Pancreas (tissue), 10 donors: Measurements from ENCODE around the gene MPPED1. TPM values are rescaled to one million over a fixed set of nuclear protein-coding genes. Genes with fewer than 3 reads are reported as not detected.

Experiments
- ATAC-seq, 4 donors: fragments of 200-7000 bp; cut with Tn5 transposase; one replicate each; pipeline versions ENCODE4 v1.8.0 to v1.9.1; 2020; ENCODE audit warnings: mild to moderate bottlenecking in 4 of 4, moderate library complexity in 4 of 4
- DNase-seq, 6 donors: peaks; one replicate each; pipeline ENCODE4 v3.0.0-alpha.2; 2020
- FAIRE-seq: peaks from 2 replicates; lab custom pipeline; 2012; peaks lifted over from hg19 to GRCh38; lab: Jason Lieb, UNC
- H3K27ac ChIP-seq, 4 donors: fragments of 200-600 bp; sonication (generic); 1 replicate in 3 of 4; 2 replicates in 1 of 4; pipeline versions ENCODE4 v1.5.0 to v1.8.0; 2020
- H3K27me3 ChIP-seq, 4 donors: fragments of 200-600 bp; one replicate each; pipeline ENCODE4 v1.8.0; 2021
- H3K36me3 ChIP-seq, 3 donors: fragments of 200-600 bp; sonication (generic) in 1 of 3; one replicate each; pipeline versions ENCODE4 v1.5.0 to v1.8.0; 2020 to 2021
- H3K4me1 ChIP-seq, 3 donors: fragments of 200-600 bp; one replicate each; pipeline ENCODE4 v1.8.0; 2021
- H3K4me3 ChIP-seq, 4 donors: fragments of 200-600 bp; sonication (generic) in 2 of 4; one replicate each; pipeline versions ENCODE4 v1.5.0 to v1.8.0; 2020 to 2021
- H3K9me3 ChIP-seq, 4 donors: fragments of 200-600 bp; one replicate each; pipeline ENCODE4 v1.8.0; 2021
- WGBS, 2 donors: extraction: QIAGEN DNeasy Blood & Tissue Kit; methylation state at CpG; one replicate each; pipeline ENCODE4 v1.1.7; 2013; 5-methylcytosine and 5-hydroxymethylcytosine counted together
- intact Hi-C, 3 donors: fragments of 100-400 bp; cut with DNase I; formaldehyde crosslinking; loops; one replicate each; pipeline versions ENCODE4 v1.11.1 to v1.14.2; 2022
- polyA plus RNA-seq, 2 donors: library from polyadenylated mRNA; stranded (reverse); fragments of 200-250 nt; gene quantifications; one replicate each; pipeline ENCODE4 v1.2.3, GENCODE V29; 2013
- total RNA-seq, 6 donors: library from RNA; stranded (reverse); fragmentation: NEBNext Ultra II Directional in 4 of 6; extraction: Animal tissue kit (Norgen Biotek cat#: 25700) in 4 of 6; gene quantifications; one replicate each; pipeline versions ENCODE4 v1.2.1 to v1.2.4, GENCODE V29; 2021 to 2023
- TF ChIP-seq, protein P1 (sequence below), 4 donors: fragments of 200-600 bp; sonication (generic) in 3 of 4; IDR thresholded peaks; one replicate each; pipeline versions ENCODE4 v1.5.0 to v1.8.0; 2021; ENCODE audit warnings: antibody characterized with exemption in 4 of 4
- donor health status: healthy with polysubstance abuse.
- donor health status: DM: no; HTN: no; CAD: no; lungs with moderate emphysema.
- donor health status: DM: no; HTN: no; CAD: no.
- donor health status: control.
- donor health status: control.
- donor health status: Bipolar disorder and iron deficiency.
- donor health status: DM: yes; HTN: yes; CAD: no.
- donor health status: DM: no; HTN: no; CAD: no.
- donor health status: DM: no; HTN: no; CAD: no.
- donor health status: DM: yes; HTN: yes; CAD: no.

Gene MPPED1
- total and polyA plus RNA-seq, 8 donors = 0.05 TPM; not detected in 7

DNA sequence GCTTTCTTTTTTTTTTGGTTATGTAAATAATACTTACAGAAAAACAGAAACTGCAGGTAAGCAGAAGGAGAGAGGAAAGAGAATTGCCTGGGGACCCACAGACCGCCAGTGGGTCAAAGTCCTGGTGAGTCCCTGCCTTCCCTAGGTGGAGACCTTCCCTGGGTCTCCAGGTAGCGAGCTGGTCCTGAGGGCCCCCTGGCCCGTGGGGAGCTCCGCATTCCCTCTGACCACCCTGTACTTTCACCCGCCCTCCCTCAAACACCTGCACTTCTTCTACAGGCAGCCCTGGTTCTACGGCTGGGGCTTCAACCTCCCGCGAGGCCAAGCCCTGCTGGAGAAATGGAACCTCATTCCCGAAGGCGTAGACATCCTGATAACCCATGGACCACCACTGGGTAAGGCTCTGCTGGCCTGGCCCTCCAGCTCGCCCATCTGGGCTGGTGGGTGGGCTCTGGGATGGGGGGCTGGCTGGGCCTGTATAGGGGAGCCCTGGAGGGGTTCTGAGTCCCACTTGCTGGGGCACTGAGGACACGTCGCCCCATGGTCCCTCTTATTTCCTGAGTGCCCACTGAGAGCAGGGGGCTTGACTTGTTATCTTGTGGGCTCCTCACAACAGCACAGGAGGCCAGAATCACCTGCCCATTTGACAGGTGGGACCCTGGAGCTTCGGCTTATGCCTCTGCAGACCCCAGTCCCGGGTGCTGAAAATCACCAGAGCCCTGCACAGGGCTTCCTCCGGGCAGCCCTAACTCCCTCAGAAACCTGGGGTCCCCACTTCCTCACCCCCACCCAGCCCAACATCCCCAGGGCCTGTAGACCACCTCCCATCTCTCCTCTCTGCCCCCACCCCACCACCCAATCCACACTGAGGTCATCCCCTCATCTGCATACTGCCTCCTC lies 86.4 kb downstream of the MPPED1 start:
- WGBS, 2 donors = 70 to 87% methylated on average over 15 to 16 of the region's 16 CpGs
- no peak overlapping the region for H3K4me3 ChIP-seq
- FAIRE-seq (no peak), ATAC-seq (no peak), DNase-seq (peak in 1 of 6 donors; percentile 14)
- TF ChIP-seq, protein P1, sequence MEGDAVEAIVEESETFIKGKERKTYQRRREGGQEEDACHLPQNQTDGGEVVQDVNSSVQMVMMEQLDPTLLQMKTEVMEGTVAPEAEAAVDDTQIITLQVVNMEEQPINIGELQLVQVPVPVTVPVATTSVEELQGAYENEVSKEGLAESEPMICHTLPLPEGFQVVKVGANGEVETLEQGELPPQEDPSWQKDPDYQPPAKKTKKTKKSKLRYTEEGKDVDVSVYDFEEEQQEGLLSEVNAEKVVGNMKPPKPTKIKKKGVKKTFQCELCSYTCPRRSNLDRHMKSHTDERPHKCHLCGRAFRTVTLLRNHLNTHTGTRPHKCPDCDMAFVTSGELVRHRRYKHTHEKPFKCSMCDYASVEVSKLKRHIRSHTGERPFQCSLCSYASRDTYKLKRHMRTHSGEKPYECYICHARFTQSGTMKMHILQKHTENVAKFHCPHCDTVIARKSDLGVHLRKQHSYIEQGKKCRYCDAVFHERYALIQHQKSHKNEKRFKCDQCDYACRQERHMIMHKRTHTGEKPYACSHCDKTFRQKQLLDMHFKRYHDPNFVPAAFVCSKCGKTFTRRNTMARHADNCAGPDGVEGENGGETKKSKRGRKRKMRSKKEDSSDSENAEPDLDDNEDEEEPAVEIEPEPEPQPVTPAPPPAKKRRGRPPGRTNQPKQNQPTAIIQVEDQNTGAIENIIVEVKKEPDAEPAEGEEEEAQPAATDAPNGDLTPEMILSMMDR (IDR thresholded peaks at IDR 0.05) = no peak
- H3K4me1 ChIP-seq = no peaks in the 10 kb centered on the region
- no peak overlapping the region for H3K27ac ChIP-seq
- no peaks in the 10 kb centered on the region for H3K27me3 ChIP-seq
- no peaks in the 10 kb centered on the region for H3K9me3 ChIP-seq
- intact Hi-C loops = no loop called here
- no peaks in the 10 kb centered on the region for H3K36me3 ChIP-seq

DNA sequence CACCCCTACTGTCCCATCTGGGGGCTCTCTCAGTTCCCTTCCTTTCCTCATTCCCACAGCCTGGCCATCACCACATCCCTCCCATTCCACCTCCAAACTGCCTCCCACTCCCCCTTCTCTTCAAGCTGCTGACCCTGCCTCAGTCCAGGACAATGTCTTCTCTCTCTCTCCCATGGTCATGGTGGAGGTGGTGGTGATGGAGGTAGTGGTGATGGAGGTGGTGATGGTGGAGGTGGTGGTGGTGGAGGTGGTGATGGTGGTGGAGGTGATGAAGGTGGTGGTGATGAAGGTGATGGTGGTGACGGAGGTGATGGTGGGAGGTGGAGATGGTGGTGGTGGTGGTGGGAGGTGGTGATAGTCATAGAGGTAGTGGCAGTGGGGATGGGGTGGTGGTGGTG lies 87.0 kb downstream of the MPPED1 start:
- H3K27me3 ChIP-seq = no peaks in the 10 kb centered on the region
- no peak for FAIRE-seq
- intact Hi-C loops = no loop called here
- H3K9me3 ChIP-seq = no peaks in the 10 kb centered on the region
- TF ChIP-seq, protein P1 (IDR thresholded peaks at IDR 0.05) = no peak
- WGBS, 2 donors = 70 to 79% methylated on average over 1 of the region's 1 CpG
- H3K4me3 ChIP-seq = no peak overlapping the region
- H3K27ac ChIP-seq = no peak overlapping the region
- no peak for ATAC-seq
- DNase-seq = peak in 1 of 6 donors; percentile 6
- H3K36me3 ChIP-seq = no peaks in the 10 kb centered on the region
- H3K4me1 ChIP-seq = no peaks in the 10 kb centered on the region

DNA sequence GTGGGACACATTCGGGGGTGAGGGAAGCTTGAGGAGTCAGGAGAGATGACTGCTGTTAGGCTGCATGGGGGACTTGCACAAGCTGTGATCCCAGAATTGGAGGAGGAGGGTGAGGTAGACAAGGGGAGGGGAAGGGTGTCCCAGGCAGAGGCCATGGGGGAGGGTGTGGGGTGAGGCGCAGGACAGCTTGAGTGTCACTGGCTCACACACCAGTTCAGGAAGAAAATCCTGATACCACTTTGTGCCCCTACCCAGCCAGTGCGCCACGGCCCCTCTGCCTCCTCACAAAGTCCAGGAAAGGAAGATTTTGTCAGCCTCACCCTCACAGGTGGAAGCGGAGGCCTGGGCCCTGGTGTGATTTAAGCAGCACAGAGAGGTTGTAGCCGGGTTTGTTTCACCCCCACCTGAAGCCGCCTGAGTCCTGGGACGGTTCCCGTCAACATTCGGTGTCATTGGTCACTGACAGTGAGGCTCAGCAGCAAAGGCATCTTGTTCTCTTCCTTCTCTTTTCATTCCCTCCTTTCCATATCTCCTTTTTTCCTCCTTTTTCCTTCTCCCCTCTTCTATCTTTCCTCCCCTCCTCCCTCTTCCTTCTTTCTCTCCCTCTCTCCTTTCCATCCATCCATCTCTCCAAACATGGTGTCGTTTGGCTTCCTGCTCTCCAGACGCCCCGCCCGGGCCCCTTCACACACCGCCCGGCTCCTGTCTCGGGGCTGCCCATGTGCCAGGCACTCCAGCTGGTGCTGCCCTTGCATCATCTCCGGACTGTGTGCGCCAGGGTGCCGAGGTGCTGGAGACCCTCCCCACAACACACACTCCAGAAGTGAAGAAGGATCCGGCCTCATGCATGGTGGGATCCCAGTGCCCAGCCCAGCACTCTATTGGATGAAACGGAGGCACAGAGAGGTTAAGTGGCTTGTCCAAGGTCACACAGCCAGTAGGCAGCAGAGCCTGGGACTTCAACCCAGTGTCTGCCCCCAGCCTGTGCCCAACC lies 89.3 kb downstream of the MPPED1 start:
- H3K9me3 ChIP-seq = no peaks in the 10 kb centered on the region
- TF ChIP-seq, protein P1 (IDR thresholded peaks at IDR 0.05) = no peak
- FAIRE-seq (no peak), DNase-seq (peak in 1 of 6 donors; percentile 36), ATAC-seq (no peak)
- H3K36me3 ChIP-seq = no peaks in the 10 kb centered on the region
- H3K4me1 ChIP-seq = no peaks in the 10 kb centered on the region
- no peaks in the 10 kb centered on the region for H3K27me3 ChIP-seq
- intact Hi-C loops = no loop called here
- no peak overlapping the region for H3K4me3 ChIP-seq
- no peak overlapping the region for H3K27ac ChIP-seq
- 44 to 64% methylated on average over 22 of the region's 22 CpGs for WGBS, 2 donors

DNA sequence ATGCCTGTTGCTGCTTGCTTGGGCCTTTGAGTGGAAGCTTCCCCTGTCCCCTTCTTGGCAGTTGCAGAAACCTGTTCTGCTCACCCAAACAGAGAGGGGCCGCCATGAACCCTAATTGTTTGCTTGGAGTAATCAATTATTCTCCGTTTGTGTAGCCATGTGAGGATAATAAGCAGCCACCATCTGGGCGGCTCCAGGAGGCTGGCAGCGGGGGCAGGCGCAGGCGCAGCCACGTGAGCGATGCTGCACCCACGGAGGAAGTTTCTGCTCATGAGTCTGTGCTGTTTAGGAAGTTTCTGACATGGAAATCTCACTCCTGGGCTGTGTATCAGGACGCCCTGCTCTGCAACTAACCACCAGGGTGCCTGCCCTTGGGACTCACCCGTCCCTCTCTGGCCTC lies 90.1 kb downstream of the MPPED1 start:
- Histone ChIP-seq H3K27ac (no peak overlapping the region), H3K27me3 (no peaks in the 10 kb centered on the region), H3K4me1 (no peaks in the 10 kb centered on the region), H3K36me3 (no peaks in the 10 kb centered on the region), H3K4me3 (no peak overlapping the region), H3K9me3 (no peaks in the 10 kb centered on the region)
- intact Hi-C loops = no loop called here
- TF ChIP-seq, protein P1 (IDR thresholded peaks at IDR 0.05) = no peak
- no peak for ATAC-seq
- WGBS, 2 donors = 23 to 24% methylated on average over 11 of the region's 11 CpGs
- FAIRE-seq = no peak
- peak in 1 of 6 donors; percentile 41 for DNase-seq
